ENCODE measurements around the gene NME4. TPM values are rescaled to one million over a fixed set of nuclear protein-coding genes. Genes with fewer than 3 reads are reported as not detected.

The NME4 gene
- total and polyA plus RNA-seq, 4 donors = 65.6 to 128 (median 88.7) TPM

GRCh38 chr16:445566-445965 is 48.6 kb downstream of the NME4 start:
- no peaks in the 10 kb centered on the region for H3K4me1 ChIP-seq (ENCODE audit: control insufficient read depth in 1 of 2, insufficient read depth in 2 of 2, low read length in 2 of 2)
- 83 to 87% methylated on average over 4 of the region's 4 CpGs for WGBS, 2 donors
- DNase-seq = no peak
- no peak overlapping the region for H3K27ac ChIP-seq (ENCODE audit: low read depth in 1 of 2, low read length in 2 of 2)
- no peak overlapping the region for H3K4me3 ChIP-seq (ENCODE audit: low read length in 2 of 2)
- intact Hi-C loops (cut with DNase I) = no loop called here
- H3K9me3 ChIP-seq (ENCODE audit: control insufficient read depth, low read length) = no peaks in the 10 kb centered on the region
- no peaks in the 10 kb centered on the region for H3K36me3 ChIP-seq (ENCODE audit: control insufficient read depth in 1 of 2, insufficient read depth in 2 of 2, low read length in 1 of 2)
- no peak for ATAC-seq (ENCODE audit: low FRiP score)
- no peaks in the 10 kb centered on the region for H3K27me3 ChIP-seq (ENCODE audit: control insufficient read depth in 1 of 2, insufficient read depth in 2 of 2, low read length in 1 of 2)

Other genes starting within 250 kb of the NME4 start
- not detected for gene HBZ, start 244.6 kb upstream of the NME4 start, total RNA-seq
- gene HBZ, start 244.6 kb upstream of the NME4 start, polyA plus RNA-seq = not detected
- gene HBM, start 231.2 kb upstream of the NME4 start, total RNA-seq = 1 to 10 TPM in 1 of 2 donors, not detected in 1; 3.1 TPM
- gene HBM, start 231.2 kb upstream of the NME4 start, polyA plus RNA-seq = not detected
- 1,000 to 10,000 TPM in 1 of 2 donors, 100 to 1,000 TPM in 1; 448 to 1,265 TPM for gene HBA2, start 224.3 kb upstream of the NME4 start, total RNA-seq
- 10 to 100 TPM; 30.6 to 35.8 TPM for gene HBA2, start 224.3 kb upstream of the NME4 start, polyA plus RNA-seq
- 1,000 to 10,000 TPM in 1 of 2 donors, 100 to 1,000 TPM in 1; 559 to 1,337 TPM for gene HBA1, start 220.5 kb upstream of the NME4 start, total RNA-seq
- gene HBA1, start 220.5 kb upstream of the NME4 start, polyA plus RNA-seq = 1 to 10 TPM in 1 of 2 donors, not detected in 1; 8.0 TPM
- not detected for gene HBQ1, start 216.7 kb upstream of the NME4 start, total RNA-seq
- not detected for gene HBQ1, start 216.7 kb upstream of the NME4 start, polyA plus RNA-seq
- gene LUC7L, start 167.8 kb upstream of the NME4 start, total RNA-seq = 10 to 100 TPM; 69.5 to 98.5 TPM
- gene LUC7L, start 167.8 kb upstream of the NME4 start, polyA plus RNA-seq = 100 to 1,000 TPM in 1 of 2 donors, 10 to 100 TPM in 1; 28.4 to 346 TPM
- 10 to 100 TPM; 58.0 to 60.7 TPM for gene FAM234A, start 162.4 kb upstream of the NME4 start, total RNA-seq
- gene FAM234A, start 162.4 kb upstream of the NME4 start, polyA plus RNA-seq = 10 to 100 TPM; 32.2 to 53.0 TPM
- gene RGS11, start 121.3 kb upstream of the NME4 start, total RNA-seq = 10 to 100 TPM in 1 of 2 donors, 1 to 10 TPM in 1; 3.3 to 35.2 TPM
- 10 to 100 TPM in 1 of 2 donors, 1 to 10 TPM in 1; 5.4 to 76.5 TPM for gene RGS11, start 121.3 kb upstream of the NME4 start, polyA plus RNA-seq
- 1 to 10 TPM in 1 of 2 donors, not detected in 1; 3.1 TPM for gene ARHGDIG, start 116.6 kb upstream of the NME4 start, total RNA-seq
- under 1 TPM in 1 of 2 donors, not detected in 1; 0.75 TPM for gene ARHGDIG, start 116.6 kb upstream of the NME4 start, polyA plus RNA-seq
- 1 to 10 TPM in 1 of 2 donors, not detected in 1; 1.6 TPM for gene PDIA2, start 114.0 kb upstream of the NME4 start, total RNA-seq
- gene PDIA2, start 114.0 kb upstream of the NME4 start, polyA plus RNA-seq = 1 to 10 TPM; 5.3 to 6.3 TPM
- 10 to 100 TPM; 17.0 to 19.8 TPM for gene AXIN1, start 44.5 kb upstream of the NME4 start, total RNA-seq
- 10 to 100 TPM in 1 of 2 donors, 1 to 10 TPM in 1; 9.1 to 14.2 TPM for gene AXIN1, start 44.5 kb upstream of the NME4 start, polyA plus RNA-seq
- 10 to 100 TPM; 35.5 to 38.0 TPM for gene MRPL28, start 26.7 kb upstream of the NME4 start, total RNA-seq
- gene MRPL28, start 26.7 kb upstream of the NME4 start, polyA plus RNA-seq = 100 to 1,000 TPM in 1 of 2 donors, 10 to 100 TPM in 1; 42.6 to 107 TPM
- 10 to 100 TPM; 38.9 to 39.0 TPM for gene PGAP6, start 15.2 kb upstream of the NME4 start, total RNA-seq
- gene PGAP6, start 15.2 kb upstream of the NME4 start, polyA plus RNA-seq = 10 to 100 TPM; 27.4 to 41.4 TPM
- gene DECR2, start 4.7 kb downstream of the NME4 start, total RNA-seq = 10 to 100 TPM; 10.9 to 15.9 TPM
- 10 to 100 TPM; 16.2 to 21.8 TPM for gene DECR2, start 4.7 kb downstream of the NME4 start, polyA plus RNA-seq
- gene RAB11FIP3, start 28.4 kb downstream of the NME4 start, total RNA-seq = 10 to 100 TPM; 60.5 to 63.3 TPM
- 10 to 100 TPM; 22.0 to 68.8 TPM for gene RAB11FIP3, start 28.4 kb downstream of the NME4 start, polyA plus RNA-seq
- gene CAPN15, start 130.5 kb downstream of the NME4 start, total RNA-seq = 10 to 100 TPM; 27.9 to 33.9 TPM
- gene CAPN15, start 130.5 kb downstream of the NME4 start, polyA plus RNA-seq = 10 to 100 TPM; 15.3 to 24.1 TPM
- gene PRR35, start 163.2 kb downstream of the NME4 start, total RNA-seq = not detected
- under 1 TPM in 1 of 2 donors, not detected in 1; 0.05 TPM for gene PRR35, start 163.2 kb downstream of the NME4 start, polyA plus RNA-seq
- gene NHLRC4, start 169.8 kb downstream of the NME4 start, total RNA-seq = 1 to 10 TPM in 1 of 2 donors, under 1 TPM in 1; 0.52 to 2.2 TPM
- 1 to 10 TPM in 1 of 2 donors, under 1 TPM in 1; 0.25 to 2.6 TPM for gene NHLRC4, start 169.8 kb downstream of the NME4 start, polyA plus RNA-seq
- 10 to 100 TPM; 25.8 to 38.5 TPM for gene PIGQ, start 172.8 kb downstream of the NME4 start, total RNA-seq
- 10 to 100 TPM; 10.8 to 92.2 TPM for gene PIGQ, start 172.8 kb downstream of the NME4 start, polyA plus RNA-seq
- gene RAB40C, start 192.9 kb downstream of the NME4 start, total RNA-seq = 10 to 100 TPM; 17.9 to 19.6 TPM
- 10 to 100 TPM in 1 of 2 donors, 1 to 10 TPM in 1; 9.5 to 40.7 TPM for gene RAB40C, start 192.9 kb downstream of the NME4 start, polyA plus RNA-seq
- 1 to 10 TPM in 1 of 2 donors, under 1 TPM in 1; 0.33 to 1.0 TPM for gene WFIKKN1, start 233.8 kb downstream of the NME4 start, total RNA-seq
- 1 to 10 TPM in 1 of 2 donors, under 1 TPM in 1; 0.63 to 2.2 TPM for gene WFIKKN1, start 233.8 kb downstream of the NME4 start, polyA plus RNA-seq
- 10 to 100 TPM; 45.2 to 64.8 TPM for gene METTL26, start 239.1 kb downstream of the NME4 start, total RNA-seq
- 100 to 1,000 TPM in 1 of 2 donors, 10 to 100 TPM in 1; 86.0 to 158 TPM for gene METTL26, start 239.1 kb downstream of the NME4 start, polyA plus RNA-seq
- 10 to 100 TPM; 10.4 to 14.7 TPM for gene MCRIP2, start 244.6 kb downstream of the NME4 start, total RNA-seq
- gene MCRIP2, start 244.6 kb downstream of the NME4 start, polyA plus RNA-seq = 10 to 100 TPM; 22.9 to 28.9 TPM

Data from aorta (tissue), 5 donors.